GM13977 (cell line): ENCODE measurements around the gene KIAA0825.

Source experiments
- DNase-seq: peaks from one replicate; pipeline ENCODE4 v3.0.0; 2012; ENCODE audit warnings: low spot score
- in situ Hi-C: fragments of 300-500 bp; cut with MboI; formaldehyde crosslinking; loops from one replicate; pipeline ENCODE4 v1.12.0; 2022; ENCODE audit warnings: low sequenced_read_pairs, low pct_unique_long_range_greater_than_20kb, mixed read lengths, inconsistent platforms; ENCODE audit not compliant: unreplicated experiment
- TF ChIP-seq, protein P1 (sequence below): IDR thresholded peaks from 2 replicates; pipeline ENCODE4 v1.5.1; 2012; ENCODE audit warnings: mild to moderate bottlenecking, control low read depth; ENCODE audit not compliant: insufficient read depth; ENCODE audit errors: extremely low read depth, missing control alignments

The KIAA0825 gene

DNA sequence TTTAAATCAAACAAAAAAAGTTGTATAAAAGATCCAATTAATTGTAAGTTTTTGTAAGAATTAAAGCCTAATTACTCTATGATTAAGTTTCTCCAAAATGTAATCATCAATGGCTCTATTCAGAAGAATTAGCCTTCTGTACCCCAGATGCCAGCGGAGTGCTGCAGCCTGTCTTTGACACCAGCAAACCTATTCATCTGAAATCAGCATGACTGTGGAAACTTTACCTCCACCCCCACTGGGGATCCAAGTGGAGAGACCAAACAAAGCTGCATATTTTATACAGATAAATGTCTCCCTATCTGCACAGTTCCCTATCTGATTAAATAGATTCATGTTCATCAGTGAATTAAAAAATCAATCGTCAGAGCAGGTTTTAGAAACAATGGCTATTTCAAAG is 426.8 kb downstream of the KIAA0825 start:
- TF ChIP-seq, protein P1, sequence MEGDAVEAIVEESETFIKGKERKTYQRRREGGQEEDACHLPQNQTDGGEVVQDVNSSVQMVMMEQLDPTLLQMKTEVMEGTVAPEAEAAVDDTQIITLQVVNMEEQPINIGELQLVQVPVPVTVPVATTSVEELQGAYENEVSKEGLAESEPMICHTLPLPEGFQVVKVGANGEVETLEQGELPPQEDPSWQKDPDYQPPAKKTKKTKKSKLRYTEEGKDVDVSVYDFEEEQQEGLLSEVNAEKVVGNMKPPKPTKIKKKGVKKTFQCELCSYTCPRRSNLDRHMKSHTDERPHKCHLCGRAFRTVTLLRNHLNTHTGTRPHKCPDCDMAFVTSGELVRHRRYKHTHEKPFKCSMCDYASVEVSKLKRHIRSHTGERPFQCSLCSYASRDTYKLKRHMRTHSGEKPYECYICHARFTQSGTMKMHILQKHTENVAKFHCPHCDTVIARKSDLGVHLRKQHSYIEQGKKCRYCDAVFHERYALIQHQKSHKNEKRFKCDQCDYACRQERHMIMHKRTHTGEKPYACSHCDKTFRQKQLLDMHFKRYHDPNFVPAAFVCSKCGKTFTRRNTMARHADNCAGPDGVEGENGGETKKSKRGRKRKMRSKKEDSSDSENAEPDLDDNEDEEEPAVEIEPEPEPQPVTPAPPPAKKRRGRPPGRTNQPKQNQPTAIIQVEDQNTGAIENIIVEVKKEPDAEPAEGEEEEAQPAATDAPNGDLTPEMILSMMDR, result no peak
- in situ Hi-C loops, result no loop called here

GRCh38 chr5:94188725-94189124 is 429.7 kb downstream of the KIAA0825 start:
- DNase-seq, result no peak
- TF ChIP-seq, protein P1, result no peak
- in situ Hi-C loops, result no loop called here

More for the DNA sequence above, 426.8 kb downstream of the KIAA0825 start:
- no peak for DNase-seq

DNA sequence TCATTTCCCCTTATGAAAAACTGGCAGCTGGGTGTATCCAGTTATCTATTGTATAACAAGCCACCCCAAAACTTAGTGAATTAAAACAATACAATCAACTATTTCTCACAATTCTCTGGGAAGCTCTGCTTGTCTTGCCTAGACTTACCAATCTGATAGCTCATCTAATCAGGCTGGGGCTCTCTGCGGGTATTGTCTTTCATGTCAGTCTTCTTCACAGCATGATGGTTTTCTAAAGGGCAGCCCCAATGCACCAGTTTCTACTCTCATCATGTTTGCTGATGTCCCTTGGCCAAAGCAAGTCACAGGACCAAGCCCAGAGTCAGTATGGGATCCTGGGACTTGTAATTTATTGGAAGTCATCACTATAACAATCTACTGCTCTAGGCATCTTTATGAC is 433.5 kb downstream of the KIAA0825 start:
- in situ Hi-C loops, result no loop called here
- TF ChIP-seq, protein P1, result no peak
- DNase-seq, result no peak

DNA sequence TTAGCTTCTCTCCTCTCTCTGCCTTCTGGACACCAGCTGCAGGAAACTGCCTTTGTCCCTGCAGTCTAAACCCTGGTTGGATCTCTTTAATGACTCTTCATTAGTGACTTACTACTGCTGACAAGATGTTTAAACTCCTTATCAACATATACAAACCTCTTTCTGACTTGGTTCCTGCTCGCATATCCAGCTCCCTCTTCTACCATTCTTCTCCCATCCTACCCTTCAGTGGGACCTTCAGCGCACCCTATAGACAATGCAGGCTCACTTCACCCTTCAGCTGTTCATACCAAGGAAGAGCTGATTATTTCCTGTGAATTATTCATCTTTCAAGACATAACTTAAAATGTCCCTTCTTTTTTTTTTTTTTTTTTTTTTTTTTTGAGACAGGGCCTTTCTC is 436.5 kb downstream of the KIAA0825 start:
- in situ Hi-C loops, result no loop called here
- no peak for DNase-seq
- TF ChIP-seq, protein P1, result peak; percentile 31

DNA sequence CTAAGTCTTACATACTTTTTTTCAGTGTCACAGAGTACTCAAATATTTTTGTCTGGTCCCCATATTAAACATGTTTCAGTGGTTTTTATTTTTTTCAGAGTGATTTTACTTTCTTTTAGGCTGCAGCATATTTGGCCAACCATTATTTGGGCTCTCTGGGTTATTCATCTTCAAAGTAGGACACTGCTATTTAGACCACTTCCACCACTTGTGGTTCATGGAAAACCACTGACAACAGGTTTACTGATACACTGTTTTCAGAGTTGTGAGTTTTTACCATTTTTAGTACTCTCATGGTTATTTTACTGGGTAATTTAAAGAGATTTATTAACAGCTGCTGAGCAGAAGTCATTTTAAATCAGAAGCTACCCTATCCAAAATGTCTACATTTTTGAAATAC is 437.6 kb downstream of the KIAA0825 start:
- no peak for DNase-seq
- TF ChIP-seq, protein P1, result no peak
- in situ Hi-C loops, result no loop called here

- DNase-seq, result no peak
- in situ Hi-C loops, result no loop called here
- TF ChIP-seq, protein P1, result no peak
These were observed 442.5 kb downstream of the KIAA0825 start for GRCh38 chr5:94175912-94176311.
